ENCODE data around the gene PRPF31.
A peak's percentile ranks its signal among the peaks of the same experiment; 100 is the strongest.
"Not testable (repeated sequence)": the region's sequence is repeated elsewhere in the genome, so short reads cannot be mapped to it uniquely, and the experiment has no call there.

Gene PRPF31, protein sequence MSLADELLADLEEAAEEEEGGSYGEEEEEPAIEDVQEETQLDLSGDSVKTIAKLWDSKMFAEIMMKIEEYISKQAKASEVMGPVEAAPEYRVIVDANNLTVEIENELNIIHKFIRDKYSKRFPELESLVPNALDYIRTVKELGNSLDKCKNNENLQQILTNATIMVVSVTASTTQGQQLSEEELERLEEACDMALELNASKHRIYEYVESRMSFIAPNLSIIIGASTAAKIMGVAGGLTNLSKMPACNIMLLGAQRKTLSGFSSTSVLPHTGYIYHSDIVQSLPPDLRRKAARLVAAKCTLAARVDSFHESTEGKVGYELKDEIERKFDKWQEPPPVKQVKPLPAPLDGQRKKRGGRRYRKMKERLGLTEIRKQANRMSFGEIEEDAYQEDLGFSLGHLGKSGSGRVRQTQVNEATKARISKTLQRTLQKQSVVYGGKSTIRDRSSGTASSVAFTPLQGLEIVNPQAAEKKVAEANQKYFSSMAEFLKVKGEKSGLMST
- total RNA-seq = 73.1 to 73.9 reads per million in 2 donors

DNA sequence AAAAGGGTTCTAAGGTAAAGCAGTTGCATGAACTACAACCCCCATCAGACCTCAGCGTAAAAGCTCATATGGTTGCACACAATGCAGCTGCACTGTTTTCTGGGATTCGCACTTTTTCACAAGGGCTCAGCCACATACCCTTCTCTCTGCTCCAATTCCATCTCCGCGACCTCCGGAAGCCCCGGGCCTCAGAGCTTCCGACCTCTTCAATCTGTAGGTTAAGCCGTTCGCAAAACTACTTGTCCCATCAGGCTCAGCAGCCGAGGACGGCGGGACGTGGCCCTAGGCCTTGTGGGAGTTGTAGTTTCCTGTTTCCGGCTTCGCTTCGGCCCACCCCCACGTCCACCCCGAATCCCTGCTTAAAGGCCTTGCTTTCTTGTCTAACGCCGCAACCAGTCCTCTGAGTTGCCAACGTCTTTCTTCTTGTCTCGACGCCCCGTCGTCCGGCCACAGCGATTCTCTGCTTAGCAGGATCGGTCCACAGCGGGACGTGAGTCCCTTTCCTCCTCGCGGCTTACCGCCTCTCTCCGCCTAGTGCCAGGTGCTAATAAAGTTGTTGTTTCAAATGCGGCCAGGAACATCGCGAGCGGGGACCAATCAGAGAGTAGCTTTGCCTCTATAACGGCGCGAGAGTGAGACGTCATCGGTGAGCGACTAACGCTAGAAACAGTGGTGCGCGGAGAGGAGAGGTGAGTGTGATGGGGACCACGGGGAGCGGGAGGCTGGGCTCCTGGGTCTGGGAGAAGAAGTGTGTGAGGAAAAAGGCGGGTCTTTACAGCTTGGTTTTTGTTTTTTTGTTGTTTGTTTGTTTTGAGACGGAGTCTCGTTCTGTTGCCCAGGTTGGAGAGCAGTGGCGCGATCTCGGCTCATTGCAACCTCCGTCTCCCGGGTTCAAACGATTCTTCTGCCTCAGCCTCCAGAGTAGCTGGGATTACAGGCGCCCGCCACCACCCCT lies at the start of gene PRPF31, which contains the start of gene TFPT:
Gene PRPF31, plus strand, starts transcription at position 646 of the 955 bp plus-strand sequence. CDS start 2,525 bp downstream, outside the sequence.
Gene TFPT, minus strand, starts transcription at position 549 of the 955 bp plus-strand sequence. Its CDS starts 388 bp downstream, at position 161.
- DNase-seq = peak; percentile 61

DNA sequence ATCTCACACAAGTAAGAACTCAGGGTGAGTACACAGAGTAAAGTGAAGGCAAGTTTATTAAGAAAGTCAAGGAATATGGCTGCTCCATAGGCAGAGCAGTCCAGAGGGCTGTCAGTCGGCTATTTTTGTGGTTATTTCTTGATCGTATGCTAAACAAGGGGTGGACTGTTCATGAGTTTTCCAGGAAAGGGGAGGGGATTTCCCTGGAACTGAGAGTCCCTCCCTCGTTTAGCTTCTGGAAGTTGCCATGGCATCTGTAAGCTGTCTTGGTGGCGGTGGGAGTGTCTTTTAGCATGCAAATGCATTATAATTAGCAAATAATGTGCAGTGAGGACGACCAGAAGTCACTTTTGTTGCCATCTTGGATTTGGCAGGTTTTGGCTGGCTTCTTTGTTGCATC lies 46.1 kb upstream of the PRPF31 start:
- no peak for DNase-seq

DNA sequence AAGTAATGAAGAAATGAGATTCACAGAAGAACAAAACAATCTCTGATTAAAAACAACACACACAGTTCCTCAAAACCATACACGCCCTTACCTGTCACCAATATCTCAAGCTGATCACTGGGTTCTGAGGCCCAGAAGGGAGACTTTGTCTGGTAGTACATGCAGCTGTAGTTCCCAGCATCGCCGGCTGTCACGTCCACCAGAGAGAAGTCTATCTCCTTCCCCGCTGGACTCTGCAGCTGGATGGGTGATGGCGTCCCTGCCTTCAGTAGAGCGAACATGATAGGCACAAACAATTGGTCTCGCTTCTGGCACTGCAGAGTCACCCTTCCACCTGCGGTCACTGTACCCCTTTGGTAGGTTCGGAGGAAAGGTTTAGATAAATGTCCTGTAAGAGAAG lies 41.7 kb upstream of the PRPF31 start:
- no peak for DNase-seq

DNA sequence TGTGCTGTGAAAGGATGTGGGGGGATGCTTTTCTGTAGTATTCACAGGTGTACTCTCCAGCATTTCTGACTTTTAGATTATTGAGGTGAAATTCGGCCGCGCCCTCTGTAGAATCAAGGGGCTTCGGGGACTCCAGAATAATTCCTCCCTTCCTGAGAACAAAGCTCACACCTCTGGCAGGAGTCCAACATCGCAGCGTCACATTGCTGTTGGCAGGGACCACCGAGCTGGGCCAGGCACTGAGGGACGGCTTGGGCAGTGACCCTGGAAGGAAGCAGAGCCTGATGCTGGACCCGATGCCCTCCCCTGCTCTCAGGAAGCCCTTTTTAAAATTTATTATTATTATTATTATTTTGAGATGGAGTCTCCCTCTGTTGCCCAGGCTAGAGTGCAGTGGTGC lies 40.7 kb upstream of the PRPF31 start:
- DNase-seq = no peak

DNA sequence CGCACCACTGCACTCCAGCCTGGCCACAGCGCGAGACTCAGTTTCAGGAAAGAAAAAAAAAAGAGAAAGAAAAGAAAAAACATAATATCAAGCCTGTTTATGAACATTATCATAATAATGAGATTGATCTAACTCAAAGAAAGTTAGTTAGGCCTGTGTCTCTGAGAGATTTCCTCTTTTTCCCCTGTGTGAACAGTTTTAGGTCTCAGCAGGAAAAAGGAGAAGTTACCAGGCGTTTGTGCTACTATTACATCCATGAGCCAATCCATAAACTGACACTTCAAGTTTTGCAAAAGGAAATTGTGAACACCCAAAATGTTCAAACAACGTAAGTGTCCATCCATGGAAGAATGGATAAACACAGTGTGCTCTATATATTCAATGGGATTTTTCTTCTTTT lies 38.2 kb upstream of the PRPF31 start:
- DNase-seq = no peak

DNA sequence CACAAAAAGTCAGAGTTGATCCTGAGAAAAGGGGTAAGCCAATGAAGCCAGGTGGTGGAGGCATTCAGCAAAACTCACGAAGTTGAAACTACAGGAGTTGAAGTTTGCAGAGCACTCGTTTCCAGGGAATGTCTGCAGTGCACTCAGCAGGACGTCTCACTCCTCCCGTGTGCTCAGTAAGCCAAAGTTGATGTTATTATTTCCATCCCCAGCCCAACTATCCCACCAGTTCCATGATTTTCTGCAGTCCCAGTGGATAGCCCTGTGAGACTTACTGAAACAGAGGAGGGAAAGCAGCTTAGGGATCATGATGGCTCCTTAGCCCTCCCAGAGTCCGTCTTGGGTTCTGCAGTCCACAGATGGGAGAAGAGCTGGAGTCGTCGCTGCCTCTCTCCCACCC lies 34.5 kb upstream of the PRPF31 start, which contains the start of gene TARM1:
Gene TARM1, minus strand, starts transcription at position 334 of the 400 bp plus-strand sequence. Its CDS starts 25 bp downstream, at position 309.
- DNase-seq = no peak

DNA sequence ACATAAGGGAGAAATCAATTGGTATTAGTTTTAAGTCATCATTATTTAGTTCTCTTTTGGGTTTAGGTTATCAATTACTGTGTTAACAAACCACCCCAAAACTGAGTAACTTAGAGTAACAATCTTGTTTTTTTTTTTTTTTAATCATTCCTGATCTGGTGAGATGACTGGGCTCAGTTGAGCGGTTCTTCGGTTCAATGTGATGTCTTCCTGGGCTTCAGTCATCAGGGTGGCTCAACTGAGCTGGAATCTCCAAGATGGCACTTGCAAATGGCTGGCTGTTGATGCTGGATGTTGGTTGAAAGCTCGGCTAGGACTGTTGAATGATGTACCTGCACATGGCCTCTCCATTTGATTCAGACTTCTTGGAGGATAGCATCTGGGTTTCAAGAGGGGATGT lies 31.1 kb upstream of the PRPF31 start:
- no peak for DNase-seq

DNA sequence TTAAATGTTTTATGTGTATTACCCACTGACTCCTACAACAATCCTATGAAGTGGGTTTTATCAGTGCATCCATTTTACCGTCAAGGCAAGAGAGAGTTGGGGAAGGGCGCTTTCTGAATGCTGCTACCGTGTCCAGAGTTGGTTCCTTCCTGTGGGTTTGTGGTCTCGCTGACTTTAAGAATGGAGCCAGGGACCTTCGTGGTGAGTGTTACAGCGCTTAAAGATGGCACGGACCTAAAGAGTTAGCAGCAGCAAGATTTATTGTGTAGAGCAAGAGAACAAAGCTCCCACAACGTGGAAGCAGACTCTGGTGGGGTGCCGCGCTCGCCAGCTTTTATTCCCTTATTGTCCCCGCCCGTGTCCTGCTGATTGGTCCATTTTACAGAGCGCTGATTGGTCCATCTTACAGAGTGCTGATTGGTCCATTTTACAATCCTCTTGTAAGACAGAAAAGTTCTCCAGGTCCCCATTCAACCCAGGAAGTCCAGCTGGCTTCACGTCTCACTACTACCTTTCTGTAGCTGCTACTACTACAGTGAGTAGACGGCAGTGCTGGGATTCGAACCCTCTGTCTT lies 21.0 kb upstream of the PRPF31 start:
- no peak for DNase-seq

DNA sequence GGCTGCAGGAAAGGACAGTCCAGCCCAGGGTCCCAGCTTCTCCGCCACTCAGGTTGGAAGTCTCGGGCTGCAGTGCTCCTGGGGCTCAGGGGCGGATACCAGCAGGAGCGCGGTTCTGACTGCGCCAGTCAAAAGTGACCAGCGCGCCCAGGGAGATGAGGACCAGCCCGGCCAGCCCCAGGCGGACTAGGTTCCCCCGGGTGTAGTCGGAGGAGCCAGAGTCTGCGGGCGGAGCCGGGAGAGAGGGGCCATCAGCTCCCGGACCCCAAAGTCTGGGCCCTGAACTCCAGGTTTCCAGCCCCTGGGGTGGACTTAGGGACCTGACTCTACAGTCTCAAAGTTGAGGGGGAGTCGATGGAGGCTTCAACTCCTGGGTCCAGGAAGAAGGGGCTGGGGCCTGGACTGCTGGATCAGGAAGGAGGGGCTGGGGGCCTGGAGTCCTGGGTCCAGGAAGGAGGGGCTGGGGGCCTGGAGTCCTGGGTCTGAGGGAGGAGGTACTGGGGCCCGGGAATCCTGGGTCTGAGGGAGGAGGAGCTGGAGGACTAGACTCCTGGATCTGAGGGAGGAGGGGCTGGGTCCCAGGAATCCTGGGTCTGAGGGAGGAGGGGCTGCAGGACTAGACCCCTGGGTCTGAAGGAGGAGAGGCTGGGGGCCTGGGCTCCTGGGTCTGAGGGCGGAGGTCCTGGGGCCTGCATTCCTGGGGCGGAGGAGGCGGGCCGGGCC lies 20.3 kb upstream of the PRPF31 start:
- no peak for DNase-seq

DNA sequence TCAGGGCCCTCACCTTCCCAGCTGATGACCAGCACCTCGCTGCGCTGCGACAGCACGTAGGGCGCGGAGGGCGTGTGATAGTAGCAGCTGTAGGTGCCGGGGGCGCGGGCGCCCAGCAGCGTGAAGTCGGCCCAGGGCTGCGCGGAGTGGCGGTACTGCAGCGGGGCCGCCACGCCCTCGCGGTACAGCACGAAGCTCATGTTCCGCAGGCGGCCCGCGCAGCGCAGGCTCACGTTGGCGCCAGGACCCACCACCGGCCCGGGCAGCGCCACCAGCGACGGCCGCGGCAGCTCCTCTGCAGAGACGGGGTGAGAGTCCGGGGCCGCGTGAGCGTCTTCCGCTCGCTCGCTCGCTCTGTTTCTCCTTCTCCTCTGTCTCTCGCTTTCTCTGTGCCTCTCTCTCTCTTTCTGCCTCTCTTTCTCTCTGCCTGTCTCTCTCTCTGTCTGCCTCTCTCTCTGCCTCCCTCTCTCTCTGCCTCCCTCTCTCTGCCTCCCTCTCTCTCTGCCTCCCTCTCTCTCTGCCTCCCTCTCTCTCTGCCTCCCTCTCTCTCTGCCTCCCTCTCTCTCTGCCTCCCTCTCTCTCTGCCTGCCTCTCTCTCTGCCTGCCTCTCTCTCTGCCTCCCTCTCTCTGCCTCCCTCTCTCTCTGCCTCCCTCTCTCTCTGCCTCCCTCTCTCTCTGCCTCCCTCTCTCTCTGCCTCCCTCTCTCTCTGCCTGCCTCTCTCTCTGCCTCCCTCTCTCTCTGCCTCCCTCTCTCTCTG lies 19.5 kb upstream of the PRPF31 start:
- DNase-seq = peak; percentile 42

DNA sequence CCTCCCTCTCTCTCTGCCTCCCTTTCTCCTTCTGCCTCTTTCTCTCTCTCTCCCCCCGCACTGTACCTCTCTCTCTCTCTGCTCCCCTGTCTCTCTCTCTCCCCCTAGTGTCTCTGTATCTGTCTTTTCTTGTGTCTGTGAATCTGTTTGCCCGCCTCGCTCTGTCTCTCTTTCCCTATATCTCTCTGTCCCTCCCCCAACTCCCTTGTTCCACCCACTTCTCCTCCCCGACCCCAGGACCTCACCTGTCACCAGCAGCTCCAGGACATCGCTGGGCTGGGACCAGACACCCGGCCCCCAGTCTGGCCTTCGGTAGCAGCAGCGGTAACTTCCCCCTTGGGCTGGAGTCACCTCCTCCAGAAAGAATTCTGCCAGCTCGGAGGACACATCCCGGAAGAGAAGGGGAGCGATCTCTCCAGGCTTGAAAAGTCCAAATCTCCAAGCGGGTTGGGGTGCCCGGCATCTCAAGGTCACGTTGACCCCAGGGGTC lies 18.9 kb upstream of the PRPF31 start:
- DNase-seq = no peak

DNA sequence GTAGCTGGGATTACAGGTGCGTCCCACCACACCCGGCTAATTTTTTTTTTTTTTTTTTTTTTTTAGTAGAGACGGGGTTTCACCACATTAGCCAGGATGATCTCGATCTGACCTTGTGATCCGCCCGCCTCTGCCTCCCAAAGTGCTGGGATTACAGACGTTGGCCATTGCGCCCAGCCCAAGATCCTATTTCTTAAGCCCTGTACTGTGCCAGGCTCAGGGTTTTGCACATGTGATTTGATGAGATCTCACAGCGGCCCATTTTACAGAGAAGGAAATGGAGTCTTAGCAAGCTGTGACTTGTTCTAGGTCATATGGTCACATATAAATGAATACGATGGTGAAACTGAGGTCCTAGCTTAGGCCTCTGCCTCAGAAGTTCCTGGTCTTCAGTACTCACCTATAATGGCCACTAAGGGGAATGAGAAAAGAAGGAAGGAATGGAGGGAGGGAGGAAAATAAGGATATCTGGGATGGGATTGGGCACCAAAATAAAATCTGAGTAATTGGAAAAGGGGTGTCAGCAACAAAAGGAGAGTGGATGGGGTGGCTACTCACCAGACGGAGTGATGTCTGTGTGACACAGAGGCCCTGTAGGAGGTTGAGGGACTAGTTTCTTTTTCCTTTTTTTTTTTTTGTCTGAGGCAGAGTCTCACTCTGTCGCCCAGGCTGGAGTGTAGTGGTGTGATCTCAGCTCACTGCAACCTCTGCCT lies 16.2 kb upstream of the PRPF31 start:
- no peak for DNase-seq

DNA sequence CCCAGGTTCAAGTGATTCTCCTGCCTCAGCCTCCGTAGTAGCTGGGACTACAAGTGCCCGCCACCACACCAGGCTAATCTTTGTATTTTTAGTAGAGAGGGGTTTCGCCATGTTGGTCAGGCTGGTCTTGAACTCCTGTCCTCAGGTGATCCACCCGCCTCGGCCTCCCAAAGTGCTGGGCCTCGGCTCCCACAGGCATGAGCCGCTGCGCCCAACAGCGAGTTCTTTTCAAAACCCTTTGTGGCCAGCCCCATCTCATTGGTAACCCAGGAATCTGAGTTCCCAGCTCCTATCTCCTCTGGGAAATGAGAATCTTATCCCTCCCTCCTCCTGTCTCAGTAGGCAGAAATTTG lies 15.7 kb upstream of the PRPF31 start:
- not testable (repeated sequence) for DNase-seq

DNA sequence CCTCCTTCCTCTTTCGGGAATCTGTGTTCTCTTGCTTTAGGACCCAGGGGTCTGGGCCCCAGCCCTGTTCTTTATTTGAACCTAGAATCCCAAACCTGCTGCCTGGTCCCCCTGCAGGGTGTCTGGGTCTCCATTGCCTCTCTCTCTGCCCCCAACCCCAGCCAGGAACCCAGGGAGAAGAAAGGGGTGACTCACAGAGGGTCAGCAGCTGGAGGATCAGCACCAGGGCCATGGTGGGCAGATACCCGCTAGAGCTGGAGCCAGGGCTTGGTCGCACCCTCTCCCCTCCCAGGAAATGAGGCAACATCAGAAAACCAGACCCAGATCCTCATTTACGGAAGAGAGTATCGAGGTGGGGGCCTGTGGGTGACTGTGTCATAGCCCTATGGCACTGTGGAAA lies 15.0 kb upstream of the PRPF31 start, which contains the start of gene OSCAR:
Gene OSCAR, minus strand, starts transcription at position 243 of the 400 bp plus-strand sequence. Its CDS starts 11 bp downstream, at position 232.
- no peak for DNase-seq

DNA sequence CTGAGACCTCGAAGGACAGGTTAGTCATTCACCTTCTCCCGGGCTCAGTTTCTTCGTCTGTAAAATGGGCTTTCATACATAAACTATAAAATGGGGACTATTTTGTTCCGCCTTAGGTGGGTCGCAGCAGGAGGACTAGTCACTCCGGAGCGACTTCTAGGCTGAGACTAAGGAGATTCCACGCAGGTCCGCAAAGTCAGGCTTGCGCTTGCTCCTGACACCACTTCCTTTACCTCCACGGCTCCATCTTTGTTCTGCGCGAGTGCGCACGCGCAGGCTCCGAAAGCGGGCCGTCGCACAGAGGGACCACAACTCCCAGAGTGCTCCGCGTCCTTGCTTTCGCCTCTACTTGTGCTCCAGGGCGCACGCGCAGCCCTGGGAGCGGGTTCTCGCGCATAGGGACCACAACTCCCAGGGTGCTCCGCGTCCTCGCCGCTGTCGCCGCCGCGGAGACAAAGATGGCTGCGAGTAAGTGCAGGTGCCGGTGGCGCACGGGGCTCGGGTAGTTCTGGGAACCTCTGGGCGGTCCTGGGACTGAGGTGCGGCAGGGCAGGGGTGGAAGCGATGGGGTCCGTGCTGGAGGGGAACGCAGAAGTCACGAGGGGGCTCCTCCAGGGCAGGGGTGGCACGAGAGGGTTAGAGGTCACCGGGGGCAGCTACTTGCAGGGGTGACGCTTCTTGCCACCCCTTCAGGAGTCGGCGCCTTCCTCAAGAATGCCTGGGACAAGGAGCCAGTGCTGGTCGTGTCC lies 13.0 kb upstream of the PRPF31 start, which contains the start of gene NDUFA3:
Gene NDUFA3, plus strand, starts transcription at position 435 of the 749 bp plus-strand sequence. Its CDS starts 24 bp downstream, at position 459.
- peak; percentile 98 for DNase-seq

DNA sequence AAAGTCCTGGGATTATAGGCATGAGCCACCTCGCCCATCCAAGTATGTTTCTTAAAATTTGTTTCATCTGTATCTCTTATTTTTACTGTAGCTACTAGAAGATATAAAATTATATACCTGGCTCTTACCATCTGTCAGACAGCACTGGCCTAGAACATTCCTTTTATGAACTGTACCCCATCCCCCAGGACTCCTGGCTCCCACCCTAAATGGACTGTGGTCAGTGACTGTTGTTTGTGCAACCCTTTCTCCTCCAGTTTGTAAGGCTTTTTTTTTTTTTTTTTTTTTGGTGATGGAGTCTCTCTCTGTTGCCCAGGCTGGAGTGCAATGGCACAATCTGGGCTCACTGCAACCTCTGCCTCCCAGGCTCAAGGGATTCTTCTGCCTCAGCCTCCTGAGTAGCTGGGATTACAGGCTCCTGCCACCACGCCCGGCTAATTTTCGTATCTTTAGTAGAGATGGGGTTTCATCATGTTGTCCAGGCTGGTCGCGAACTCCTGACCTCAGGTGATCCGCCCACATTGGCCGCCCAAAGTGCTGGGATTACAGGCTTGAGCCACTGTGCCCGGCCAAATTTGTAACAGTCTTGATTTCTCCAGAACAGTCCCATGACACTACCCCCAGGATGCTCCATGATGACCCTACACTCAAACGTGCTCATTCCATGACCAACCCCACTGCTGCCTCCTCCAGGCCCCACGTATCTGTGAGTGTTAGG lies 10.4 kb upstream of the PRPF31 start:
- DNase-seq = no peak

DNA sequence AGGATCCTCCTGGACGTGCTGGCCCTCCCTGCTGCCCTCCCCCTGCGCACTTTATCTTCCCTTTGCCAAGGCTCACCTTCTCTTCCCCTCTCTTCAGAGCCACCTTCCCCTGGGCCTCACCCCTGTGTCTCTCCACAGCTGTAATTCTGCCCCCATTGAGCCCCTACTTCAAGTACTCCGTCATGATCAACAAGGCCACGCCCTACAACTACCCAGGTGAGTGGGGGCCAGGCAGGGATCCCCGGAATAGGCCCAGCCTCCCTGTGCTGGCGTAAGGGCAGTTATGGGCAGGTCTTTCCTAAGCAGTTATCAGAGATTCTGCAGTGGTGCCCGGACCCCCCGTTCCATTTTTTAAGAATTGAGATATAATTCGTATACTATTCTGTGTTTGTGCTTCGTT lies 9.8 kb upstream of the PRPF31 start:
- DNase-seq = no peak

DNA sequence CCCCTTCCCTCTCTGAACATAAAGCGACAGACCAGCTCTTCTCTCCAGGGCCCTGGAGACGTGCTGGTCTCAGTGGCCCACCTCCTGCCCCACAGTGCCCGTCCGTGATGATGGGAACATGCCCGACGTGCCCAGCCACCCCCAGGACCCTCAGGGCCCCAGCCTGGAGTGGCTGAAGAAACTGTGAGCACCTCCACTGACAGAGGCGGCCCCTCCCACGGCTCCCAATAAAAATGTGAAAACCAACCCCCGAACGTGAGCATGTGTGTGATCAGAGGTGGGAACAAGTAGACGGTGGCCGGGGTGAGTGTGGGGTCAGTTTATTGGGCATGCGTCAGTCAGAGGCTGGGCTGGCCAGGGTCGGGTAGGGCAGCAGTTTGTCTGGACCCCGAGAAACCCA lies 8.8 kb upstream of the PRPF31 start:
- DNase-seq = no peak
